Measurements from ENCODE around the gene NELFB. TPM values are rescaled to one million over a fixed set of nuclear protein-coding genes. Genes with fewer than 3 reads are reported as not detected.

Gene NELFB
- total and polyA plus RNA-seq, 2 of the 4 experiments (the other 2 are of a cell fraction) = 36.9 to 66.0 TPM

- Histone ChIP-seq H3K27ac (ENCODE audit: insufficient read depth, low read length) (no peak overlapping the region), H3K4ac (ENCODE audit: low read depth, low read length) (no peak overlapping the region), H3K4me2 (ENCODE audit: low read depth, low read length) (no peak overlapping the region), H3K9me3 (ENCODE audit: control insufficient read depth, insufficient read depth, low read length) (peaks cover 5% of the 10 kb centered on the region; the same call in 1 of the 2 replicates), H2AFZ (replicated peaks; ENCODE audit: low read length, poor library complexity) (peak overlapping the region; percentile 75), H3K56ac (ENCODE audit: extremely low read depth, insufficient read depth, low read length) (no peak overlapping the region), H3K14ac (replicated peaks; ENCODE audit: low read depth, low read length) (no peak overlapping the region), H3K18ac (ENCODE audit: low read depth, low read length) (no peak overlapping the region), H3K23ac (ENCODE audit: low read depth, low read length) (no peak overlapping the region), H3K27me3 (ENCODE audit: control insufficient read depth, insufficient read depth, low read length) (peaks cover 26% of the 10 kb centered on the region), H4K20me1 (ENCODE audit: insufficient read depth, low read length) (no peaks in the 10 kb centered on the region), H2BK120ac (ENCODE audit: low read depth, low read length) (no peak overlapping the region), H3K4me3 (ENCODE audit: insufficient read depth, low read depth, low read length) (no peak overlapping the region), H3K9me1 (ENCODE audit: insufficient read depth, low read length) (no peaks in the 10 kb centered on the region), H4K8ac (ENCODE audit: low read depth in 2 of 2, low read length in 2 of 2) (peak overlapping the region in 1 of 2 experiments; percentile 34; a peak in 1 of 4 replicates), H2AK5ac (ENCODE audit: low read depth, low read length) (peak overlapping the region; percentile 24; the same call in 1 of the 2 replicates), H2AK9ac (replicated peaks; ENCODE audit: low read depth, low read length, poor library complexity) (no peak overlapping the region), H3K79me1 (ENCODE audit: low read depth in 1 of 2, low read length in 2 of 2) (no peaks in the 10 kb centered on the region), H2BK15ac (ENCODE audit: low read depth, low read length) (no peak overlapping the region), H2BK20ac (ENCODE audit: low read depth, low read length) (no peak overlapping the region), H3K4me1 (ENCODE audit: control insufficient read depth, insufficient read depth, low read length) (no peaks in the 10 kb centered on the region), H2BK5ac (ENCODE audit: low read depth, low read length, poor library complexity, severe bottlenecking) (no peak overlapping the region), H4K5ac (ENCODE audit: low read depth, low read length) (no peak overlapping the region), H4K91ac (ENCODE audit: insufficient read depth, low read depth, low read length) (no peak overlapping the region), H3K36me3 (ENCODE audit: control insufficient read depth, insufficient read depth, low read length) (no peaks in the 10 kb centered on the region), H3K9ac (ENCODE audit: low read depth, low read length) (no peak overlapping the region)
- dilution Hi-C loops (cut with HindIII; ENCODE audit: low sequenced_read_pairs, unreplicated experiment) = no loop called here
- WGBS, 2 experiments (ENCODE audit: extremely low coverage in 2 of 2, insufficient read length in 1 of 2) = 67% methylated on average over 3 of the region's 11 CpGs; no CpG with 5 or more reads in 1 of the 2 experiments
- intact Hi-C loops (cut with micrococcal nuclease) = loop anchor here (2.0 to 5.0 kb wide), 2 partner anchors 151 to 233 kb away; no protein-coding TSS in a partner anchor
- BruUV-seq (replicated peaks) = no TSS peak
- peak; percentile 56 for DNase-seq
- in situ Hi-C loops (cut with MboI; ENCODE audit: low sequenced_read_pairs) = loop anchor here (5.0 kb wide), 2 partner anchors 108 to 233 kb away; no protein-coding TSS in a partner anchor
- TF ChIP-seq CHD1 (IDR thresholded peaks at IDR 0.05; ENCODE audit: low read depth, low read length) = no peak
- no peak for TF ChIP-seq RAD21 (IDR thresholded peaks at IDR 0.05; ENCODE audit: low read length)
- TF ChIP-seq USF2 (IDR thresholded peaks at IDR 0.05; ENCODE audit: low read depth, low read length) = peak; percentile 67; the same call in 1 of the 2 replicates
- no peak for TF ChIP-seq NFE2L2 (IDR thresholded peaks at IDR 0.05; ENCODE audit: low read depth, low read length)
- TF ChIP-seq RCOR1 (IDR thresholded peaks at IDR 0.05; ENCODE audit: insufficient replicate concordance, low read length) = no peak
- CTCF ChIA-PET = no interaction called here
- ATAC-seq (ENCODE audit: low read depth) = peak; percentile 46
- POLR2A ChIA-PET (ENCODE audit: unreplicated experiment) = no interaction called here
Observed at GRCh38 chr9:137294091-137294680, 39.1 kb downstream of the NELFB start.

Measured in IMR-90 (cell line).